Measurements from ENCODE around the gene MAP3K21. TPM values are rescaled to one million over a fixed set of nuclear protein-coding genes. Genes with fewer than 3 reads are reported as not detected.

MAP3K21 gene
- polyA plus RNA-seq, 1 donor (not counting 4 experiments of a cell fraction or from before 2014, with no cell fraction given) = 6.4 TPM

DNA sequence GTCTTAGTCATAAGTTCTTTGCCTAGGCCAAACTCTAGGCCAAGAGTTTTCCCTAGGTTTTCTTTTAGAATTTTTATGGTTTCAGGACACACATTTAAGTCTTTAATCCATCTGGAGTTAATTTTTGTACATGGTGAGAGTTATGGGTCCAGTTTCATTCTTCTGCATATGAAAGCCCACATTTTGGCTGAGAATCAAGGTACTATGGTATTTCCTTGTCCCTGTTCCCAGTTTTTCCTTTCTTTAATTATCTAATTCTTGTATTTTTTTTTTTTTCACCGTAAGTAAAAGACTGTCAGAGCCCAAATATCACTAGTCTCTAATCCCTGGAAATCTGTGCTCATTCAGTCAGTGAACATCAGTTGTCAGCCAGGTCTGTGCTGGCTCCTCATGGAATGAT, 105.4 kb downstream of the MAP3K21 start:
- dilution Hi-C loops (cut with MboI; ENCODE audit: extremely low pct_ligation_motif_present, low sequenced_read_pairs) = no loop called here
- TF ChIP-seq EZH2 (IDR thresholded peaks at IDR 0.05; ENCODE audit: low read length) = no peak
- TF ChIP-seq CTCF (optimal IDR thresholded peaks at IDR 0.05 in 1 of 3, IDR thresholded peaks at IDR 0.05 in 1 of 3, conservative IDR thresholded peaks at IDR 0.05 in 1 of 3; ENCODE audit: extremely low read depth in 1 of 3, insufficient read depth in 2 of 3, low read length in 3 of 3) = no peak
- Histone ChIP-seq H3K79me2 (ENCODE audit: control insufficient read depth, insufficient read depth, low read length) (no peaks in the 10 kb centered on the region), H3K9me3 (ENCODE audit: control insufficient read depth, low read depth, low read length) (no peaks in the 10 kb centered on the region), H3K27me3 (ENCODE audit: control insufficient read depth, extremely low read depth, insufficient read depth, low read length) (peaks cover 8% of the 10 kb centered on the region), H3K27ac (ENCODE audit: control insufficient read depth, insufficient read depth, low read length) (no peak overlapping the region), H3K4me3 (ENCODE audit: control insufficient read depth in 2 of 3, extremely low read depth in 1 of 3, insufficient read depth in 2 of 3, low read depth in 1 of 3, low read length in 3 of 3) (no peak overlapping the region), H2AFZ (ENCODE audit: control insufficient read depth, low read length) (no peak overlapping the region), H3K9me1 (ENCODE audit: control insufficient read depth, extremely low read depth, insufficient read depth, low read length) (no peaks in the 10 kb centered on the region), H3K4me2 (ENCODE audit: control insufficient read depth, extremely low read depth, insufficient read depth, low read depth, low read length) (no peak overlapping the region), H3K4me1 (ENCODE audit: control insufficient read depth, extremely low read depth, insufficient read depth, low read length) (no peaks in the 10 kb centered on the region), H3K9ac (ENCODE audit: control insufficient read depth, extremely low read depth, insufficient read depth, low read length) (no peak overlapping the region), H3K36me3 (ENCODE audit: control insufficient read depth in 2 of 2, extremely low read depth in 1 of 2, insufficient read depth in 2 of 2, low read length in 2 of 2) (no peaks in the 10 kb centered on the region), H4K20me1 (ENCODE audit: control insufficient read depth, extremely low read depth, insufficient read depth, low read length) (no peaks in the 10 kb centered on the region)
- FAIRE-seq (no peak), DNase-seq (ENCODE audit: low read depth, low spot score) (no peak)

- Histone ChIP-seq H3K4me2 (ENCODE audit: control insufficient read depth, extremely low read depth, insufficient read depth, low read depth, low read length) (no peak overlapping the region), H3K79me2 (ENCODE audit: control insufficient read depth, insufficient read depth, low read length) (no peaks in the 10 kb centered on the region), H3K4me1 (ENCODE audit: control insufficient read depth, extremely low read depth, insufficient read depth, low read length) (no peaks in the 10 kb centered on the region), H3K27ac (ENCODE audit: control insufficient read depth, insufficient read depth, low read length) (no peak overlapping the region), H3K27me3 (ENCODE audit: control insufficient read depth, extremely low read depth, insufficient read depth, low read length) (peaks cover 3% of the 10 kb centered on the region), H3K9me3 (ENCODE audit: control insufficient read depth, low read depth, low read length) (no peaks in the 10 kb centered on the region), H3K9me1 (ENCODE audit: control insufficient read depth, extremely low read depth, insufficient read depth, low read length) (no peaks in the 10 kb centered on the region), H3K9ac (ENCODE audit: control insufficient read depth, extremely low read depth, insufficient read depth, low read length) (no peak overlapping the region), H2AFZ (ENCODE audit: control insufficient read depth, low read length) (no peak overlapping the region), H3K36me3 (ENCODE audit: control insufficient read depth in 2 of 2, extremely low read depth in 1 of 2, insufficient read depth in 2 of 2, low read length in 2 of 2) (no peaks in the 10 kb centered on the region), H3K4me3 (ENCODE audit: control insufficient read depth in 2 of 3, extremely low read depth in 1 of 3, insufficient read depth in 2 of 3, low read depth in 1 of 3, low read length in 3 of 3) (no peak overlapping the region), H4K20me1 (ENCODE audit: control insufficient read depth, extremely low read depth, insufficient read depth, low read length) (no peaks in the 10 kb centered on the region)
- DNase-seq (ENCODE audit: low read depth, low spot score) = no peak
- dilution Hi-C loops (cut with MboI; ENCODE audit: extremely low pct_ligation_motif_present, low sequenced_read_pairs) = no loop called here
- TF ChIP-seq EZH2 (IDR thresholded peaks at IDR 0.05; ENCODE audit: low read length) = no peak
- no peak for TF ChIP-seq CTCF (optimal IDR thresholded peaks at IDR 0.05 in 1 of 3, IDR thresholded peaks at IDR 0.05 in 1 of 3, conservative IDR thresholded peaks at IDR 0.05 in 1 of 3; ENCODE audit: extremely low read depth in 1 of 3, insufficient read depth in 2 of 3, low read length in 3 of 3)
- FAIRE-seq = no peak
Observed at GRCh38 chr1:233433436-233434210, 106.1 kb downstream of the MAP3K21 start.

Other genes with a start within 250 kb of the MAP3K21 start
- 18.0 to 23.2 TPM (median 19.8 TPM) in 3 replicates for gene PCNX2, start 32.0 kb upstream of the MAP3K21 start, polyA plus RNA-seq

Data from keratinocyte (primary cell).